ENCODE results near the gene PNPLA4.

PNPLA4 gene

GRCh38 chrX:7852166-7852565 lies 75.0 kb downstream of the PNPLA4 start:
- no peak for DNase-seq
